Right renal pelvis (tissue), 4 donors: ENCODE data around the gene KCNMA1. TPM values are rescaled to one million over a fixed set of nuclear protein-coding genes. Genes with fewer than 3 reads are reported as not detected.

Experiments
- DNase-seq, 4 donors: peaks; one replicate each; pipeline ENCODE4 v3.0.0-alpha.2; 2013; ENCODE audit warnings: low read depth in 4 of 4, low spot score in 3 of 4, missing footprints in 1 of 4
- polyA plus RNA-seq, 4 donors: library from polyadenylated mRNA; unstranded; fragments of 120-200 nt; gene quantifications; one replicate each; pipeline ENCODE4 v1.2.1, GENCODE V29; 2013; ENCODE audit not compliant: insufficient read length in 4 of 4

KCNMA1 gene
- polyA plus RNA-seq, 4 donors = 2.9 to 4.8 (median 3.8) TPM

DNA sequence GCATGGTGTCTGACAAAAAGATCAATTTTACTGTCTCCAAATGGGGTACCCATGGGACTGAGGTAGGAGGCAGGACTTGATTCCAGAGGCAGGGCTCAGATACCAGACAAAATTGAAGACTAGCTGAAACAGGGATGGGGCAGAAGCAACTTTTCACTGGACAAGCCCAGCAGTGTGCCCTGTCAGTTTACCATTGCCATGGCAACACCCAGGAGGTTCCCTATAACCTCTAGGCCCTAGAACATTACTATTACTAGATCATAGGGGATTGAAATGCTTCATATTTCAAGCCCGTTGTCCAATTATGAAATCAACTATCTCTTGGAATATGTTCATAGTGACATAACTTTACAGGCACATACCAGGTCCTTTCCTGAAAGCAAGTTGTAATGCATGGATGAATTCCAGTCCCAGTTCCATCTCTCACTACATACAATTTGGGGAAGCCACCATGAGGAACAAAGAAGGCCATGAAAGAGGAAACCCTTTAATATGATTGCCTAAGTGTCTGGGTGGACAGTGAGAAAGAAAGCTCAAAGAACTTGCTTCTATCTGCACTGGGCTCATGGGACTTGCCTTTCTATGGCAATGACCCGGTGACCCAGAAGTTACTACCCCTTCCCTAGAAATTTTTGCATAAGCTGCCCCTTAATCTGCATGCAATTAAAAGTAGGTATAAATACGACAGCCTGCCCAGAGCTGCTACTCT is 557.9 kb downstream of the KCNMA1 start:
- no peak for DNase-seq

DNA sequence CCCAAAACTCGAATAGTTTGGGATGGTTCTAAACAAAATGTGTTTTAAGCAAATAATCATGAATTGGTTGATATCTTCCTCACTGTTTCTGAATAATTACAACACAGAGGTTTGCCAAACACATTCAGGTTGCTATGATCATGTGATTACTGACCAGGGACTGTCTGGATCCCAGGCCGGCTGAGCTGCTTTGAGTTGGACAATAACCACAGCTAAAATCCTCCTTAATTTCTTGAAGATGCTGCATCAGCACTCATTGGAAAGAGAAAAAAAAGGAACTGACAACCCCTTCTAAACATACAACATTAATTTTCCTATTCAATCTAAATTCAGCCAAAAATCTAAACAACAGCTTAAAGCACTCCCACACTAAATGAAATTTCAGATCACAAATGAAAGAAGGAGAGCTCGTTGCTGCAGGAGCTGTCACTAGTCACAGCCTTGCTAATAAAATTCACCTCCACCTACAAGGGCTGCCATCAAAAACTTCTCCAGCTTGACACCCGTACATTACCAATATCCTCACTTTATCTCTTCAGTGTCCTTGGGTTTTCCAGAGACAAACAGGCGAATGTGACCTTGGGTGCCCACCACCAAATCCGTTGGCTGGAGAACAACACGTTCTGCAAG is 560.2 kb downstream of the KCNMA1 start:
- no peak for DNase-seq

DNA sequence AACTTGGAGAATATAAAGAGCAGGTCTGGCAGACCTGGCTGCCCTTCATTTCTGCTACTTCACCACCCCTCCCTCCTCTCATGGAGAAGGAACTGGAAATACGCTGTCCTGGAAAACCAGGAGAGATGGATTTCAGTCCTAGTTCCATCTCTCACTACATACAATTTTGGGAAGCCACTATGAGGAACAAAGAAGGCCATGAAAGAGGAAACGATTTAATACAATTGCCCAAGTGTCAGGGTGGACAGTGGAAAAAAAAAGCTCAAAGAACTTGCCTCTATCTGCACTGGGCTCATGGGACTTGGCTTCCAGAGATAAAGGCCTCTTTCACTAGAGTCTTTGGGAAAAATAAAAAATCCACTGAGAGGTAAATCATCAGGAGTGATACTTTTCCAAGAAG is 561.7 kb downstream of the KCNMA1 start:
- no peak for DNase-seq

DNA sequence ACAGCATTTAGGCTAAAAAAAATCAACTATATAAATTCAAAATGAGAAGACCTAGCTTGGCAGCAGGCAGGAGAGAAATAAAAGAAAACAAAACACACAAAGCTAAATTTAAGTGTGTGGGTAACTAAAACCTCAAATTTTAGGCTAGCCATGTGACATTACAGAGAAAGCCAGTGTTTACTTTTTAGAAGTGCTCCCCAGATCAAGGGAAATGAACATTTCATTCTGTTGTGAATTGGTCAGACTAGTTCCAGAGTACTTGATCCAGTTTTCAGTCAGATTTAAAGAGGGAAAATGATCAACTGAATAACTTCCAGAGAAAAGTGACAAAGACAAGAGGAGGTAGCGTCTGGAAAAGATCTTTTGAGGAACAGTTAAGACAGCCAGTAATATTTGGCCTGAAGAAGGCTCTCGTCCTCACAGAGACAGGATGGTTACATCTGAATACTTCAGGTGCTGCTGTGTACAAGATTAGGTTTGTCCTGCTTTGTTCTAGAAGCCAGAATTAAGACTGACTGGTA is 563.4 kb downstream of the KCNMA1 start:
- DNase-seq = no peak

DNA sequence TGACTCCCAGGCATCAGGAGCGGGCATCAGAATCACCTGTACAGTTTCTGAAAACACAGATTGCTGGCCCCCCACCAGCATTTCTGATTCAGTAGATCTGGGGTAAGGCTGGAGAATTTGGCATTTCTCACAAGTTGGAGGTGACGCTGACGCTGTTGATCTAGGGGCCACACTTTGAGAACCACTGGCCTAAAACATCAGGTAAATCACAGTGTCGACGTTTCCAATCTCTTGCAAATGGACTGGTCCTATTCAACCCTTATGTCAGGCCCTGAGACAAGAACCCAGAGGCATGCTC is 564.0 kb downstream of the KCNMA1 start:
- no peak for DNase-seq

DNA sequence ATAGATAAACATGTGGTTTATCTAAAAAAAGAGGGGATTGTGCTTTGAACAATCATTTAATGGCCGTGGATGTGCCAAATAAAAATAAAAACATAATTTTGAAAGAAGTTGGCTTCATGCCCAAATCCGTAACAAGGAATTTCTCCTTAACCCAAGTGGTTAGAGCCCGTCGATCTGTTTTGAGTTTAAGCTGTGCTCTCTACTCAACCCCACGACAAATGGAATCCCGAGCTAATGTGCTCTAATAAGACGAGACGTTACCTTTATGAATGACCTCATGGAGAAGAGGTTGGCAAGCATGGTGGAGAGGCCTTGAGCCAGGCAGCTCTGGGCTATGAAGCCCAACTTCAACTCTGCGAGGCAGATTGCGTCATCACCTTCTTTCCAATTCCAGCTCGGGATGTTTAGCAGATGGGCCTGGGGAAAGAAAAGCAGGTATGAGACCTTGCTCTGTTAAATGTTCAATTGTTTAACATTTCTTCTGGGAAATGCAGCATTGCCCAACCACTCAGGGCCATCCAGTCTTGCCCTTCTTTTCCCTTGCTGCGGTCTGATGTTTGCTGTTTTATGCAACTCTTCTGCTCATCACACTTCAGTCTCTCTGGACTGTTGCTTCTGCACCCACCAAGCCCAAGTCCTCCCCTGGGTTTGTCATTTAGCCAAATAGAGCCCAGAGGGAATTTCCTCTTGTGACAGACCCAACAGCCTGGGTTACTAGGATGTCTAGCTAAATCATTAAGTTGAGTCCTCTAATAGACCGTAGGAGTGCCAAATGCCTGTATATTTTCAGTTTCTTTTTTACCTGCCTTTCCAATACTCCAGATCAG is 564.6 kb downstream of the KCNMA1 start:
- DNase-seq = no peak

DNA sequence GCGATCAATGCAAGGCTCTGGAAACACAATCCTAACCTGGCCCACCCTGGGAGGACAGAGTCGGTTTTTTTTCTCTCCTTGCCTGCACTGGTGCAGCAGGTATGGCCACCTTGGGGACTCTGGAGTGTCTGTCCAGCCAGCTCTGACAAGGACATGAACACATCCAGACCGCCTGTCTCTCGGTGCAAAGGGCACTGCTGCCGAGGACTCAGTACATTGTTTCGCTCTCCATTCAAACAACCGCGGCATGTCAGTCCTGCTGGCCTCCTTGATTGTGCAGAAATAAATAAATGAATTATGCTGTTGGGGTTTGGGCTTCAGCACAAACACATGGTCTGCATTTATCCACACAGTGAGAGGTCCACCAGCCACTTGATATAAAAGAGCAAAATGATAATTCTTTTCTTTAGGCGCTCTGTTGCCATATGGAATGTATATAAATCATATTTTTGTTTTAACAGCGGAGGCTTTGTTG is 565.2 kb downstream of the KCNMA1 start:
- peak in 2 of 4 donors; percentile 28 to 29 for DNase-seq

DNA sequence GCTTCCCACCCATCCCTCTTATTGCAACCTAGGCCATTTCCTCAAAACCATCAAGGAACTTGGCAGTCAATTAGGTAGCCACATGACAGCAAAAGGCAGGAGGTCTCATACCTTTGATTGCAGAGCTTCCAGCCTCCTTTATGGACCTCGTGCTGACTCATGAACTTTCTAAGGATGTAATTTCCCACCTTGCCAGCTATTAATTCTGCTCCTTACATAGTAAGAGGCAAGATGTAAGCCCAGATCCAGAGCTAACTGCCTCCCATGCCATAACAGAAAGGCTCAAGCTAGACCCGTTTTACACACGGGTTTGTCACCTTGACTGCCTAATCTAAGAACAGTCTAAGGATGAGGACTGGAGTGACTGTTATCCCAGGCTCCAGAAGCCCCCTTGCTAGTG is 565.7 kb downstream of the KCNMA1 start:
- no peak for DNase-seq

DNA sequence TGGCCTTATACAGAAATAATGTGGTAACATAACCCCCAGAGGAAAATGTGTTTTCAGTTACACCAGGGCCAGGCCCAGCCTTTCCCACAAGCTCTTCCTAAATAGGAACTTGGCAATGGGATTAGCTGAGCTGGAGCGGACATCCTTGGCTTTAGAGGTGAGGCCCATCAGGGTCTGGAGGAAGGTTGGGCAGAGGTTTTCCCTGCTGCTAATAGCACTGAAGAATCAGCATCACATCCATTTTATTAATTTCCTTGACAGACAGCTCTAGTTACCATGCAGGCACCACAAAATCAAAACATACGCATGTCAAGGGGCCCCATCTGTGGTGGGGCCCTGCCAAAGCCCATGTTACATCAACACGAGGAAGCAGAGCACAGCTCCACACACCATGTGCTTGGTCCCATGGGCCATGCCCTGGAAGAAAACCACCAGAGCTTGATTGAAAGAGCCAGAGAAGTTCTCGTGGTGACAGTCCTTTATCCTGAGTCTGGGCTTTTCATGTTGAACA is 566.6 kb downstream of the KCNMA1 start:
- DNase-seq = no peak

DNA sequence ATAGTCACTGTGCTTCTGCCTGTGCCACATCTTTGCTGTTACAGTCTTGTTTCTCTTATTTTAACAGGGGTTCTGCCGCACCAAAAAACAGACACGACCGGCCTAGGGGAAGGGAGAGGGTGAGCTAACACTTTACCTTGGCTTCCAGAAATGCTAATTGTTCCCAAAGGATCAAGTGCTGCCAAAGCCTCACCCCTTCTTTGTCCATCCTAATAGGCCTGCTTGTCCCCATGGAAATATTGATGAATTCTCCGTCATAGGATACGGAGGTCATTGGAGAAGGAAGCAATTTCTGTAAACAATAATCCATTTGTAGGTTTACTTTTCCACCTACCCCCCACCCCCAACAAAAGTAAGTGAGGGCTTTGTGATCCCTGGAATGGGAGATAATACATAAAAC is 567.3 kb downstream of the KCNMA1 start:
- DNase-seq = no peak

DNA sequence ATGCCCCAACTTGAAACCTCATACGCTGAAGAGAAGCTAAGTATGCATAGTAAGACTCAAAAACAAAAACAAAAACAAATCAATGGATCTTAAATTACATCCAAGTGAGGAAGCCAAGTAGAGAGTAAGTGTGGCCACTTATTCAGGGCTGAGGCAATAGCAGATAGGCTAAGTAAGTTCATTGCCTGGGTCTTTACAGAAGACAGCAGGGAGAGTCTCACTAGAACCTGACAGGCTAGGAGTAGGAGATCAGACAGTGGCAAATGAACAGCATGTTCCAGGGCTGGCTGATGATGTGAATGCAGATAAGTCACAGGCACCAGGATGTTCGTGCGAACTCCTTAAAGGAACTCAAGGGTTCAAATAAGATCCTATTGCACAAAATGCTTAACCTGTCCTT is 568.6 kb downstream of the KCNMA1 start:
- DNase-seq = no peak

DNA sequence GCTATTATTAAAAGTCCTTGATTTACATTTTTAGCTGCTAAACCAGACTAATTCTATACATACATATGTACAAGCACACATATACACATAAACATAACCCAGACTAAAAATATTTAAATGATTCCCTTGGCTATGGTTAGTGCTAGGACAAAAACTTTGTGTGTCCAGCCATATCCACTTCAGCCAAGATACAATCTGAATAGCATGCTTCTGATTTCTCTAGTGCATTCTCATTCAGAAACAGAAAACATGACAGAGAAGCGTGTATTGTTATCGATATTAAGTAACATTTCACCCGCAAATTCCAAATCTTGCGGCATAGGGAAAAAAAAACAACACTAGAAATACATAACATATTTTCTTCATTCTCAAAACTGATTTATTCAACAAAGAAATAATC is 569.3 kb downstream of the KCNMA1 start:
- DNase-seq = no peak

DNA sequence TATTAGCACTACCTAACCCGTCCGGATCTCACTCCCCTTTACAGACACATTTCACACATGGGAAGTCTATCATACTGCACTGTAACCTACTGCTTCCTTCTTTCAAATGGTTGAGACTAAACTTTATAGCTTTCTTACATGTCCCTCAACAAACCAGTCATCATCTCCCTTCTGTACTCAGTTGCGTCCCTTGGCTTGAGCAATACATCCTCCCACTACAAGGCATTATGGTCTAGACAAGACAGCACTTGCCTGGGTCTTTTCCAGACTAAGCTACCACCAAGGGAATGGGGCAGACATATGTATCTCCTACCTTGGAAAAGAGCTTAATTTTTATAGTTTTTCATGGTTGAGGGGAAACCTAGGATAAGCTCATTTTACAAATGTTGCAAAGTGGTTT is 575.2 kb downstream of the KCNMA1 start:
- no peak for DNase-seq

DNA sequence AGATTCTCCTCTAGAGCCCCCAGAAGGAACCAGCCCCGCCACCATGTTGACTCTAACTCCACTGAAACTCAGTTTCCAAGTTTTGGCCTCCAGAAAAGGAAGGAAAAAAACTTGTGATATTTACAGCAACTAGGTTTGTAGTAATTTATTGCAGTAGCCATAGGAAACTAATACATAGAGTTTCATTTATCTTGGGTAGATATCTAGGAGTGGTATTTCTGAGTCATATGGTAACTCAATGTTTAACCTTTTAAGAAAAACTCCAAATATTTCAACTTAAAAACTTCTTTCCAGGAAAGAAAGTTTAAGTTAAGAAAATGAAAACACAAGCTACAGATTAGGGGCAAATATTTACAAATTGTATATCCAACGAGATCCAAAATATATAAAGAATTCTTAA is 576.7 kb downstream of the KCNMA1 start:
- DNase-seq = no peak

DNA sequence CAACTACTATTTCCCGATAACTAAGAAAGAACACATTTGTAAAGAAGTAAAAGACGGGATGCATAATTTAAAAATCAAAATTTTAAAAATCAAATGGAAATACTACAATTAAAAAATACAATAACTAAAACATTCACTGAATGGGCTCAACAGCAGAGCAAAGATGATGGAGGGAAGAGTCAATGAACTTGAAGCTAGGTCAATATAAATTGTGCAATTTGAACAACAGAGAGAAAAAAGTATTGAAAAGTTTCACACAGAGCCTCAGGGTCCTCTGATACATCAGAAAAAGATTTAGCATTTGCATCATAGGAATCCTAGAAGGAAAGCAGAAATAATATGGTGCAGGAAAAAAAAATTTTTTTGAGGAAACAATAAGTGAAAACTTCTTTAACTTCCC is 581.0 kb downstream of the KCNMA1 start:
- DNase-seq = no peak

DNA sequence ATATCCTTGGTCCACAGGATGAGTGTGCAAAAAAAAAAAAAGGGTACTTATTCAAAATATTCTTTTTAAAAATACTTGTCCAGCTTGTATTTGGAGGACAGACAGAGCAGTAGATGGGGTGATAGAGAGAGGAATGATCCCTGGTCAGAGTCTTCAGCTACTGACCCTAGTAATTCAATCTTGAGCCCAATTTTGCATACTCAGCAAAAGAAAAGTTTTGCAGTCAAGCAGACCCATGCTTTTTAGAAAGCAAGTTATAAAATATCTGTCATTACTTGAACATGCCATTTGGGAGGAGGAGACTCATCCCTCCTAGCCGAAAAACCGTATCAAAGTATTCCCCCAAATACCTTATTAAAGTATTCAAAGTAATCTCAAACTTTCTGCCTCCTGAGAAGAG is 585.0 kb downstream of the KCNMA1 start:
- no peak for DNase-seq

DNA sequence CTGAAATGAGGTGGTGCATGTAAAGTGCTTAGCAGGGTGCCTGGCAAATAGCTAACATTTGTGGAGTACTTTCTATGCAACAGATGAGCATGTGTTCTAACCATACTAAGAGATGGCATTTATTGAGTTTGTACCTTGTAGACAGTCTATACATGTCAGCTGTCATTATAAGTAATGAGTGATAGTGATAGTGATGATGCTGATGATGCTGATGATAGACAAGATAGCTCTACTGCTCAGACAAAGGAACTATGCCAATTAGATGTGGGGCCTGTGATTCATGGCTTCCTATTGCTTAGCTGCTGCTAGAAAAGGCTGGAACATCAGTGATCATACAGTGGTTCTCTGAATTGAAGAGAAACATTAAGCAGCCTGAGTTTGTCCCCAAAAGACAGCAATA is 585.8 kb downstream of the KCNMA1 start:
- DNase-seq = no peak

DNA sequence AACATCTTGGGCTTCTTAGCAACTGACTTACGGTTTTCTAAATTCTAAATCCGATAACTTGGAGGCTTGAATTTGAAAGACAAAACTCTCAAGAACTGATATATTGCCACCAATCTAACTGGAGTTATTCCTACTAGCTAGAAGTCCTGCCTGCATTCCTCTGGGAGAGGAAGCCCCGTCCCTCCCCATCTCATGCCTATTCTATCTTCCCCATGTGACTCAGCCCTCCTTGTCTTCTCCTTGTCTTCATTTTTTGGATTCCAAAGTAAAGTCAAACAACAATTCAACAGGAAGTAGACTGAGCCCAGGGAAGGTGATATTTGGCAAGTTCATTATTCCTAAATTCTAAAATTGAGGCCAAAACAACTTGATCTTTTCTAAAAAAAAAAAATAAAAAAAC is 587.7 kb downstream of the KCNMA1 start:
- no peak for DNase-seq

DNA sequence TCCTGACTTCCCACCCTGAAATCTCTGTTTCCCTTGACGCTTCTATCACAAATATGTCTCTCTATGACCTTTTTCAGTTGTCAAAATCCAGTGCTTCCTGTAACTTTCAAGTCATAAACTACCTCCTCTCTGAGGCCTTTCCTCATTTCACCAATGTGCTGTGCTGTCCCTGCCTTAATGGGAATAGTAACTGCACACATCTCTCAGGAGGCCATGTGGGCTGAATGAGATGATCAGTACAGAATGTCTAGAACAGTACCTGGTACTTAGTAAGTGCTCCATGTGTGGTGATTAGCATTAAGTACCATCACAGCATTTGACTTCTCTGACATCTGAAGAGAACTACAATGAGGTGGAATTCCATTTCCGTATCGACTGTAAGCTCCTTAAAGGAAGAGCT is 588.5 kb downstream of the KCNMA1 start:
- DNase-seq = no peak

DNA sequence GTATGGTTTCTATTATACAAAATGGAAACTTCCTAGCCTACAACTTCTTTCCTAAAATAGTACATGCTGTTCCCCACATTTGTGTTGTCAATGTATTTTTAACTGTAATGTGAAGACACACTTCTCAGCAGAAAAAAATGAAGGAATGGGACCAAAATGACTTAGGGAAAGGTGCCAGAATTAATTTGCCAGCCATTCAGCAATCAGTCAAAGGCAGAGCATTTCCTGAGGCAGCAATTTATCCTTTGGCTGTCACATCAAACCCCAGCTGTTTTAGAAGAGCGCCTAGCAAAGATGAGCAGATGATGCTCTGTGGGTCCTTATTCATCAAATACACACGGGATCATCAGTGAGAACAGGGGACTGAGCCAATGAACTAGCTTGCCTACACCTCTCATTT is 592.5 kb downstream of the KCNMA1 start:
- DNase-seq = no peak

DNA sequence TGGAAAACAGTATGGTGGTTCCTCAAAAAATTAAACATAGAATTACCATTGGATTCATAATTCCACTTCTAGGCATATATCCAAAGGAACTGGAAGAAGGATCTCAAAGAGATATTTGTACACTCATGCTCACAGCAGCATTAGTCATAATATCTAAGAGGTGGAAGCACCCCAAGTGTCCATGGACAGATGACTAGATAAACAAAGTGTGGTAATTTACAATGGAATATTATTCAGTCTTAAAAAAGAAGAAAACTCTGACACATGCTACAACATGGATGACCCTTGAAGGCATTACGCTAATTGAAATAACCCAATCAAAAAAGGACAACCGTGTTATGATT is 594.2 kb downstream of the KCNMA1 start:
- no peak for DNase-seq
